DOHH2 (cell line): ENCODE results near the gene DSE.
A peak's percentile ranks its signal among the peaks of the same experiment; 100 is the strongest.

Experiments used
- H3F3A ChIP-seq: fragments of 200-600 bp; sonication (generic), shearing (Covaris generic); 2 replicates; pipeline ENCODE4 v1.6.0; 2016; ENCODE audit warnings: antibody characterized with exemption, mild to moderate bottlenecking; ENCODE audit not compliant: control insufficient read depth, insufficient read depth
- H3K27ac ChIP-seq: fragments of 200-600 bp; sonication (generic); 2 replicates; pipeline ENCODE4 v1.5.1; 2014; ENCODE audit warnings: low read depth, mild to moderate bottlenecking, low read length, moderate library complexity
- H3K27me3 ChIP-seq: fragments of 200-600 bp; sonication (generic); 2 replicates; pipeline ENCODE4 v1.6.1; 2014; ENCODE audit warnings: mild to moderate bottlenecking, low read length, mixed read lengths; ENCODE audit not compliant: control insufficient read depth
- H3K36me3 ChIP-seq: fragments of 200-600 bp; sonication (generic); 2 replicates; pipeline ENCODE4 v1.6.1; 2014; ENCODE audit warnings: mild to moderate bottlenecking, low read length, moderate library complexity, mixed read lengths; ENCODE audit not compliant: control insufficient read depth
- H3K4me1 ChIP-seq: fragments of 200-600 bp; sonication (generic); 2 replicates; pipeline ENCODE4 v1.6.1; 2014; ENCODE audit warnings: mild to moderate bottlenecking, low read length, mixed read lengths; ENCODE audit not compliant: control insufficient read depth
- H3K4me2 ChIP-seq: fragments of 200-600 bp; sonication (generic); 2 replicates; pipeline ENCODE4 v1.6.0; 2014; ENCODE audit warnings: mild to moderate bottlenecking, low read length, moderate library complexity
- H3K4me3 ChIP-seq: fragments of 200-600 bp; sonication (generic); 2 replicates; pipeline ENCODE4 v1.5.1; 2014; ENCODE audit warnings: mild to moderate bottlenecking, low read length, mixed read lengths
- H3K79me2 ChIP-seq: fragments of 200-600 bp; sonication (generic); 2 replicates; pipeline ENCODE4 v1.6.1; 2014; ENCODE audit warnings: mild to moderate bottlenecking, low read length, mixed read lengths; ENCODE audit not compliant: control insufficient read depth
- H3K9me2 ChIP-seq: fragments of 200-600 bp; sonication (generic); replicated peaks from 2 replicates; pipeline ENCODE4 v1.6.1; 2014; ENCODE audit warnings: mild to moderate bottlenecking, low read length, mixed read lengths; ENCODE audit not compliant: control insufficient read depth
- H3K9me3 ChIP-seq: fragments of 200-600 bp; sonication (generic); 2 replicates; pipeline ENCODE4 v1.6.1; 2014; ENCODE audit warnings: antibody characterized with exemption, low read length, mixed read lengths; ENCODE audit not compliant: control insufficient read depth, insufficient read depth
- H4K20me1 ChIP-seq: fragments of 200-600 bp; sonication (generic); 2 replicates; pipeline ENCODE4 v1.6.0; 2014; ENCODE audit warnings: low read depth, mild to moderate bottlenecking, antibody characterized with exemption, low read length, moderate library complexity; ENCODE audit not compliant: control insufficient read depth, insufficient read depth
- CTCF ChIP-seq: fragments of 200-600 bp; sonication (generic); IDR thresholded peaks from one replicate; pipeline ENCODE4 v1.5.1; 2014; ENCODE audit warnings: antibody characterized with exemption, mild to moderate bottlenecking, low read depth, low read length; ENCODE audit not compliant: poor library complexity, severe bottlenecking
- EZH2phosphoT487 ChIP-seq: fragments of 200-600 bp; sonication (generic); IDR thresholded peaks from 2 replicates; pipeline ENCODE4 v1.6.1; 2017; ENCODE audit warnings: borderline replicate concordance, mild to moderate bottlenecking, antibody characterized with exemption, low read length, moderate library complexity, mixed read lengths

The DSE gene

GRCh38 chr6:116475141-116475540, 104.4 kb downstream of the DSE start:
- peak overlapping the region; percentile 59 for H3K4me2 ChIP-seq
- H3F3A ChIP-seq, result 0 out of 2 replicates have a peak, but pooled peaks cover 5% of the 10 kb centered on the region
- H3K4me3 ChIP-seq, result peak overlapping the region; percentile 58
- no peaks in the 10 kb centered on the region for H3K9me2 ChIP-seq
- peaks cover 7% of the 10 kb centered on the region for H3K27me3 ChIP-seq
- no peak overlapping the region for H3K27ac ChIP-seq
- peaks cover 24% of the 10 kb centered on the region for H3K4me1 ChIP-seq
- H3K79me2 ChIP-seq, result no peaks in the 10 kb centered on the region
- H3K9me3 ChIP-seq, result no peaks in the 10 kb centered on the region
- H3K36me3 ChIP-seq, result no peaks in the 10 kb centered on the region
- H4K20me1 ChIP-seq, result no peaks in the 10 kb centered on the region
- TF ChIP-seq EZH2phosphoT487 (no peak), CTCF (no peak)

- peak overlapping the region; percentile 59 for H3K4me2 ChIP-seq
- H3F3A ChIP-seq, result 0 out of 2 replicates have a peak, but pooled peaks cover 5% of the 10 kb centered on the region
- H3K79me2 ChIP-seq, result no peaks in the 10 kb centered on the region
- H3K9me3 ChIP-seq, result no peaks in the 10 kb centered on the region
- peaks cover 24% of the 10 kb centered on the region for H3K4me1 ChIP-seq
- H4K20me1 ChIP-seq, result no peaks in the 10 kb centered on the region
- peak overlapping the region; percentile 4; the same call in 1 of the 2 replicates for H3K27ac ChIP-seq
- H3K9me2 ChIP-seq, result no peaks in the 10 kb centered on the region
- no peak for TF ChIP-seq CTCF
- no peak for TF ChIP-seq EZH2phosphoT487
- peaks cover 6% of the 10 kb centered on the region for H3K27me3 ChIP-seq
- peak overlapping the region; percentile 58 for H3K4me3 ChIP-seq
- H3K36me3 ChIP-seq, result no peaks in the 10 kb centered on the region
Observed at GRCh38 chr6:116476002-116476678, 105.4 kb downstream of the DSE start.

- H3K9me3 ChIP-seq, result no peaks in the 10 kb centered on the region
- H3K27ac ChIP-seq, result no peak overlapping the region
- H3K36me3 ChIP-seq, result no peaks in the 10 kb centered on the region
- H4K20me1 ChIP-seq, result no peaks in the 10 kb centered on the region
- TF ChIP-seq EZH2phosphoT487, result no peak
- no peaks in the 10 kb centered on the region for H3K4me1 ChIP-seq
- H3F3A ChIP-seq, result no peaks in the 10 kb centered on the region
- no peaks in the 10 kb centered on the region for H3K79me2 ChIP-seq
- peaks cover 29% of the 10 kb centered on the region for H3K27me3 ChIP-seq
- no peaks in the 10 kb centered on the region for H3K9me2 ChIP-seq
- no peak overlapping the region for H3K4me3 ChIP-seq
- no peak overlapping the region for H3K4me2 ChIP-seq
Observed at GRCh38 chr6:116482780-116483179, 112.0 kb downstream of the DSE start.

GRCh38 chr6:116483616-116484015, 112.9 kb downstream of the DSE start:
- no peak overlapping the region for H3K4me2 ChIP-seq
- no peaks in the 10 kb centered on the region for H3K36me3 ChIP-seq
- H3K4me3 ChIP-seq, result no peak overlapping the region
- H3K27ac ChIP-seq, result no peak overlapping the region
- no peak for TF ChIP-seq EZH2phosphoT487
- TF ChIP-seq CTCF, result no peak
- H3K9me3 ChIP-seq, result no peaks in the 10 kb centered on the region
- H3K4me1 ChIP-seq, result no peaks in the 10 kb centered on the region
- H3K79me2 ChIP-seq, result no peaks in the 10 kb centered on the region
- no peaks in the 10 kb centered on the region for H4K20me1 ChIP-seq
- no peaks in the 10 kb centered on the region for H3K9me2 ChIP-seq
- H3F3A ChIP-seq, result no peaks in the 10 kb centered on the region
- H3K27me3 ChIP-seq, result peaks cover 29% of the 10 kb centered on the region
